ENCODE measurements around the gene LRRC75A.

DNA sequence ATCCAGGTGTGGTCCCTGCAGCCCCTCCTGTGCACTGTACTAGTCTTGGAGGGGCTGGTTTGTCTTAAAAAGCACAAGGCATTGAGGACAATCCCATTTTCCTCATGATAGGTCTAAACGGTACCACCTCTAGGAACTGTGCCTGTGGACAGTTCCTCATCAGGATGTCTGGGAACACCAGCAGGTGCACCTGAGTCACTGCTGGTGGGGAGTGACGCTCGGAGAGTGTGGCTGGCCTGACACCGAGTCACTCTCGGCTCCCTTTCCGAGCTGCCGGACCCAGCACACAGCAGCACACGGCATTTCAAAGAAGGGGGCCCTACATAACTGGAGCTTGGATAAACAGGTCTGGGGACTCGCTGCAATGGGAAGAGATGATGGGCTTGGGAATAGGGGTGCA is 25.6 kb downstream of the LRRC75A start:
- TF ChIP-seq POLR2A (IDR thresholded peaks at IDR 0.05) = no peak
- TF ChIP-seq, protein P1, sequence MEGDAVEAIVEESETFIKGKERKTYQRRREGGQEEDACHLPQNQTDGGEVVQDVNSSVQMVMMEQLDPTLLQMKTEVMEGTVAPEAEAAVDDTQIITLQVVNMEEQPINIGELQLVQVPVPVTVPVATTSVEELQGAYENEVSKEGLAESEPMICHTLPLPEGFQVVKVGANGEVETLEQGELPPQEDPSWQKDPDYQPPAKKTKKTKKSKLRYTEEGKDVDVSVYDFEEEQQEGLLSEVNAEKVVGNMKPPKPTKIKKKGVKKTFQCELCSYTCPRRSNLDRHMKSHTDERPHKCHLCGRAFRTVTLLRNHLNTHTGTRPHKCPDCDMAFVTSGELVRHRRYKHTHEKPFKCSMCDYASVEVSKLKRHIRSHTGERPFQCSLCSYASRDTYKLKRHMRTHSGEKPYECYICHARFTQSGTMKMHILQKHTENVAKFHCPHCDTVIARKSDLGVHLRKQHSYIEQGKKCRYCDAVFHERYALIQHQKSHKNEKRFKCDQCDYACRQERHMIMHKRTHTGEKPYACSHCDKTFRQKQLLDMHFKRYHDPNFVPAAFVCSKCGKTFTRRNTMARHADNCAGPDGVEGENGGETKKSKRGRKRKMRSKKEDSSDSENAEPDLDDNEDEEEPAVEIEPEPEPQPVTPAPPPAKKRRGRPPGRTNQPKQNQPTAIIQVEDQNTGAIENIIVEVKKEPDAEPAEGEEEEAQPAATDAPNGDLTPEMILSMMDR (IDR thresholded peaks at IDR 0.05) = no peak
- no peak for TF ChIP-seq EP300 (IDR thresholded peaks at IDR 0.05)
